ENCODE results near the gene GRK5.

The GRK5 gene

DNA sequence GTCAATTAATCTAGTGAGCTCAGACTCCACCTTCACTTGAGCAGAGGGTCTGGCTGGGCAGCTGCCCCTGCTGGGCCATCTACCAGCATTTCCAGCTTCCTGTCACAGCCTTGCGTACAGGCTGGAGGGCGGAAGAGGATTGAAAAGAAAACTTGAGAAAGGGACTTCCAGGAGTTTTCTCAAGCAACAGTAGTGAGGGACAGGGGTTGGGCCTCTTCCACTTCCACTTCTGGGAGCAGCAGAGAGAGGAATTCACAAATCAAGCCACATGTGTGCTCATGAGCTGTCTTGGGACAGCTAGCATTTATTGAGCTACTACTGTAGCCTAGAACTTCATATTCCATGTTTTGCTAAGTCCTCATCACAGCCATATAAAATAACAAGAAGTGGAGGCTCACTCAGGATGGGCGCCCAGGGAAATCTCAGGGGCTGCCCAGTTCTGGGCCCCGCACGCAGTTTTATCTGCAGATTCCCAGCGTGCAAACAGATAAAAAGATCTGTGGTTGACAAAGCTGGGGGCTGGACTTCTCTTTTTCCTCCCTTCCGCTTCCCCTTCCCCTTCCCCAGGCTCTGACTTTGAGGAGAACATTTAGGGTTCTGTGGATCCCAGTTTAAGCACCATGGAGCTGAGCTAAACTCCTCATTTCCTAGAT lies 199.4 kb downstream of the GRK5 start:
- ChIA-PET CTCF (interaction anchor here (1.0 to 22.5 kb wide), 5 partner anchors 9 to 203 kb away, joined by 3 to 354 read pairs (median 5); partner anchors contain the start of gene GRK5), POLR2A (no interaction called here)

GRCh38 chr10:119407254-119407777 lies 199.9 kb downstream of the GRK5 start:
- H3K4me3 ChIP-seq (ENCODE audit: low read depth, low read length), result no peak overlapping the region
- no peak for TF ChIP-seq CTCF (IDR thresholded peaks at IDR 0.05; ENCODE audit: insufficient read depth, low read length, missing control alignments)
- POLR2A ChIA-PET, result no interaction called here
- CTCF ChIA-PET, result interaction anchor here (1.0 to 22.5 kb wide), 5 partner anchors 9 to 204 kb away, joined by 3 to 354 read pairs (median 5); partner anchors contain the start of gene GRK5
- DNase-seq (ENCODE audit: low read depth, low spot score), result no peak

More for the DNA sequence above, 199.4 kb downstream of the GRK5 start:
- no peak for TF ChIP-seq CTCF (IDR thresholded peaks at IDR 0.05; ENCODE audit: insufficient read depth, low read length, missing control alignments)
- no peak overlapping the region for H3K4me3 ChIP-seq (ENCODE audit: low read depth, low read length)
- no peak for DNase-seq (ENCODE audit: low read depth, low spot score)

GRCh38 chr10:119408072-119408471 lies 200.7 kb downstream of the GRK5 start:
- no peak for TF ChIP-seq CTCF (IDR thresholded peaks at IDR 0.05; ENCODE audit: insufficient read depth, low read length, missing control alignments)
- POLR2A ChIA-PET, result no interaction called here
- no peak overlapping the region for H3K4me3 ChIP-seq (ENCODE audit: low read depth, low read length)
- no peak for DNase-seq (ENCODE audit: low read depth, low spot score)
- CTCF ChIA-PET, result interaction anchor here (5.0 to 22.5 kb wide), 2 partner anchors 11 to 204 kb away, joined by 25 to 354 read pairs; partner anchors contain the start of gene GRK5

DNA sequence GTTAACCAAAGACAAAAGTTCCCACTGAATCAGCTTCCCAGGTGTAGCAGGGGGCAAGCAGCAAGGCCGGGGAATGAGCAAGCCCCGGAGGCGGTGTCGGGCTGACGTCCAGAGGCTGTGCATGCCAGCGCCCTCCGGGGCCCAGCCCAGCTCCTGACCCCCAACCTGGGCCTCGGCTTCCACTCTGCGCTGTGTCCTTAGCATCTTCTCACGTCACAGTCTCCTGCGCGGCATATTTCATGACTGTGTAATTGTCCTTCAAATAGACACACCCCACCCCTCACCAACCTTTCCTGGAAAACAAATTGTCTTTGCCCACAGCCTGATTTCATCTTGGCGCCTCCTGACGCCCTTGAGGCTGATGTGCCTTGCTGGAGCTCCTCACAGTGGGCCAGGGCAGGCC lies 201.6 kb downstream of the GRK5 start:
- no peak for DNase-seq (ENCODE audit: low read depth, low spot score)
- no peak for TF ChIP-seq CTCF (IDR thresholded peaks at IDR 0.05; ENCODE audit: insufficient read depth, low read length, missing control alignments)
- H3K4me3 ChIP-seq (ENCODE audit: low read depth, low read length), result no peak overlapping the region
- ChIA-PET POLR2A (no interaction called here), CTCF (interaction anchor here (5.0 to 22.5 kb wide), 2 partner anchors 10 to 205 kb away, joined by 25 to 354 read pairs; partner anchors contain the start of gene GRK5)

GRCh38 chr10:119409385-119409784 lies 202.0 kb downstream of the GRK5 start:
- POLR2A ChIA-PET, result no interaction called here
- CTCF ChIA-PET, result interaction anchor here (5.0 to 22.5 kb wide), 2 partner anchors 9 to 206 kb away, joined by 25 to 354 read pairs; partner anchors contain the start of gene GRK5
- no peak overlapping the region for H3K4me3 ChIP-seq (ENCODE audit: low read depth, low read length)
- no peak for TF ChIP-seq CTCF (IDR thresholded peaks at IDR 0.05; ENCODE audit: insufficient read depth, low read length, missing control alignments)
- DNase-seq (ENCODE audit: low read depth, low spot score), result no peak

DNA sequence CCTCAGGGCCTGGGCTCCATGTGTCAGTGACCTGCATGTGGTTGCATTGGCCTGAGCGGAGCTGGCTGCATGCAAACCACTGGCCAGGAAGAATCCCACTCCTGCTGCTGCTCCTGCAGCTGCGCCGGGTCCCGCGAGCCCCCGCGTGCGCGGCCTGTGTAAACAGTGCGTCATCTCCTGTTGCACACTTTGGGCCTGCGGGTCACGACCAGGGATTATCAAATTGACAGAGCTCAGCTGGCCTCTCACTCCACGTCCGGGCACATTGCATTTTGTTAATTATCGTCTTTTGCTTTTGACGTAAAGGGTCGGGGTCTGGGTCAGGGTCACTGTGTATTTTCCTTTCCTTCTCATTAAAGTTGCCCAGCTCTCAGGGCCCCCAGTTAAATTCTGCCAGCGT lies 202.5 kb downstream of the GRK5 start:
- ChIA-PET POLR2A (no interaction called here), CTCF (interaction anchor here (2.0 to 22.5 kb wide), 2 partner anchors 35 to 206 kb away, joined by 5 to 354 read pairs; partner anchors contain the start of gene GRK5)
- TF ChIP-seq CTCF (IDR thresholded peaks at IDR 0.05; ENCODE audit: insufficient read depth, low read length, missing control alignments), result no peak
- DNase-seq (ENCODE audit: low read depth, low spot score), result no peak
- H3K4me3 ChIP-seq (ENCODE audit: low read depth, low read length), result no peak overlapping the region
